ENCODE measurements around the gene ABHD8.

Gene ABHD8

DNA sequence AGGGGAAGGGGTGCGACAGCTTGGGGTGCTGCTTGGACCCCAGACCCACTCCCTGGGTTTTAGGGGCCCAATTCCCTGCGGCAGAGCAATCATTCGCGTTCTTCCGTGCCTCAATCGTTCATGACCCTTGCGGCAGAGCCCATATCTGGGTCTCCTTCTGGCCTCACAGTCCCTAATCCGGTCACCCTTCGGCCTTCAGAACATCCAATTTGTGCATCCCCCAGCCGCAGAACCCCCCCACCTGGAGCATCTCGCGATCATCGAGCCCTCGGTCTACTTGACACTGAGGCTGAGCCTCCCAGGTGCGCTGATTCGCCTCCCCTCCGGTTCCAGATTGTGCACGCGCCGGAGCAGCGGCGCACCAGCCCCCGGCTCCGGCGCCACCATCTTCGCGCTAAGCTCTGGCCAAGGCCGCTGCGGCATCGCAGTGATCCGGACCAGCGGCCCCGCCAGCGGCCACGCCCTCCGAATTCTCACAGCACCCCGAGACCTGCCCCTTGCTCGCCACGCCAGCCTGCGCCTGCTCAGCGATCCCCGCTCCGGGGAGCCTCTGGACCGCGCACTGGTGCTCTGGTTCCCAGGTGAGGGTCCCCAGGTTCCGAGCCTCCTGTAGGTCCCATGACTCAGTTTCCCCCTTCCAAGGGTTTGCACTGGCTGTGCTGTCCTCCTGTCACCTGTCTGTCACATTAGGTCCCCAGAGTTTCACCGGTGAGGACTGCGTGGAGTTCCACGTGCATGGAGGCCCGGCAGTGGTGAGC, 34.6 kb upstream of the ABHD8 start:
- no peak for TF ChIP-seq CTCF (IDR thresholded peaks at IDR 0.05; ENCODE audit: low read depth, low read length)
- DNase-seq (ENCODE audit: extremely low read depth, low read depth) = no peak

DNA sequence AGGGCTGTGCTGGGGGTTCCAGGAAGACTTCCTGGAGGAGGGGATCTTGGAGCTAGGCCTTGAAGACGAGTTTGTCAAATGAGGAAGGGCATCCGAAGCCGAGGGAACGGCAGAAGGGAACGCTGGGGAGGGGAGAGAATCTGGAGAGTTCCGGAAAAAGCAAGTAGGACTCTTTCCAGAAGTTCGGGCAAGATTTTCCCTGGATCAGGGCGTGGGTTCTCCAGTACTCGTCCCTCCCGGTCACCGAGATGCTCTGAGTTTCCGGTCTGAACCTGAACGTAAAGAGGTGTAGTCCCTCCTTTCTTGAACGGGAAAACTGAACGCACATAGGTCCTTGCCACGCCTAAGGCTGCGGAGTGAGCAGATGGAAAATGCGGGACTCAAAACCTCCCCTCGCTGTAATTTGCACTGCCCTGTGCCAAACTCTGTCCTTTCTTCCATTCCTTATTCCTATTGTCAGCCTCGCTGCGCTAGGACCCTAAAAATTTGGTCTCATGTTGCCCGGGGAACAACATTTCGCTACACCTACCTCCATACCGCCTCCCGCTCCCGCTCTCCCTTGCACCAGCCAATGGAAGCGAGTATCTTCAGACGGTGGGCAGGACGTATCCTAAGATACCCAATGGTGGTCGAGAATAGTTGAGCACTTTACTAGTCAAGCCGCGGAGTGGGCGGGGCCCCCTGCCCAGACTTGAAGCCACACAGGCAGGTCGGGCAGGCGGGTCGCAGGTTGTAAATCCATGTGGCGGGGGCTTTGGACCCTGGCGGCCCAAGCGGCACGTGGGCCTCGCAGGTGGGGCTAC, 33.8 kb upstream of the ABHD8 start, which contains the start of gene GTPBP3:
TSS of gene GTPBP3 (plus strand) at position 682 of the 803 bp plus-strand sequence. CDS start at position 741, 59 bp downstream.
- DNase-seq (ENCODE audit: extremely low read depth, low read depth) = peak; percentile 91
- TF ChIP-seq CTCF (IDR thresholded peaks at IDR 0.05; ENCODE audit: low read depth, low read length) = no peak

- TF ChIP-seq CTCF (IDR thresholded peaks at IDR 0.05; ENCODE audit: low read depth, low read length) = no peak
- no peak for DNase-seq (ENCODE audit: extremely low read depth, low read depth)
These were observed 32.4 kb upstream of the ABHD8 start for GRCh38 chr19:17335575-17335974.

GRCh38 chr19:17334414-17335409, 31.5 kb upstream of the ABHD8 start, which contains the start of gene ANO8:
TSS of gene ANO8 (minus strand) at chr19:17334855. CDS start at chr19:17334670, 185 bp downstream.
- peak; percentile 98 for DNase-seq (ENCODE audit: extremely low read depth, low read depth)
- TF ChIP-seq CTCF (IDR thresholded peaks at IDR 0.05; ENCODE audit: low read depth, low read length) = no peak

DNA sequence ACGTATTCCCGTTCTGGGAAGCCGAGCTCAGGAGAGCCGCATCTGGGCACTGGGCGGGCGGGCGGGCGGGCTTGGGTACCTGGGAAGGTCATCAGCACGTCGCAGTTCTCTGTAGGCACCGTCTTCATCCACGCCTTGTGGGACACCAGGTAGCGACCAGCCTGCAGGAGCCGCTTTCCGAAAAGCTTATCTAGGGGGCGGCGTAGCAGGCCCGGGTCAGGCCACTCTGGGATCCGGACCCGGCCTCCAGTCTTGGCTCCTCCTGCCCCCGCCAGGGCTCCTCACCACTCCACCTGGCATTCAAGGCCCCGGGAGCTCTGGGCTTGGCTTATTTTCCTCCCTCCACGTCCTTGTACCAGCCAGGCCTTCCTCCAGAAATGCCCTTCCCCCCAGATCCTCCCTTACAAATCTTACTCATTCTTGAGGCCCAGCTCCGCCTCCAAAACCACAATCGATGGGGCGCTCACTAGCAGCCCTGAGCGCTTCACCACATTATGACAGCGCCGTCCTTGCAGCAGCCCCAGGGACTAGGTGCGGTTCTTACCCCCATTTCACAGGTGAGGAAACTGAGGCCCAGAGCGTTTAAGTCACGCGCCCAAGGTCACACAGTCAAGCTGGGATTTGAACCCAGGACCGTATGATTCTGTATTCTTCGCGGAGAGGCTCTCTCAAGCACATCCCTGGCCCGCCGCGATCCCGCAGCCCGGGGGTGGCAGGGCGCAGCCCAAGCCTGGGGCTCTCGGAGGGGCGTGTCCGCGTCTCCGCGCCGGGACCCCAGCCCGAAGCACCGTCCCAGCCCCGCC, 30.6 kb upstream of the ABHD8 start:
- no peak for DNase-seq (ENCODE audit: extremely low read depth, low read depth)
- no peak for TF ChIP-seq CTCF (IDR thresholded peaks at IDR 0.05; ENCODE audit: low read depth, low read length)

All from AG09319 (cell line).